B cell (primary cell): ENCODE measurements around the gene EBF3. TPM values are rescaled to one million over a fixed set of nuclear protein-coding genes. Genes with fewer than 3 reads are reported as not detected.

Experiments
- ATAC-seq: fragments of 200-7000 bp; cut with Tn5 transposase; one replicate; pipeline ENCODE4 v1.10.0; 2021; ENCODE audit warnings: low read depth, mild to moderate bottlenecking, moderate number of reproducible peaks, moderate library complexity
- CTCF ChIA-PET: fragments of 350-600 bp; sonication (Branson Sonifier 250); formaldehyde crosslinking; loops from one replicate; lab custom pipeline; 2021; ENCODE audit warnings: antibody characterized with exemption, inconsistent platforms; lab: Charles Lee
- POLR2A ChIA-PET: fragments of 350-600 bp; sonication (Branson Sonifier 250); formaldehyde crosslinking; loops from one replicate; lab custom pipeline; 2021; ENCODE audit warnings: antibody characterized with exemption; lab: Charles Lee
- DNase-seq: peaks from one replicate; pipeline ENCODE4 v3.0.0; 2013
- H2AFZ ChIP-seq: 2 replicates; pipeline ENCODE4 v1.6.1; 2012; ENCODE audit warnings: mild to moderate bottlenecking, low read depth, low read length; ENCODE audit not compliant: insufficient read depth, poor library complexity, severe bottlenecking
- H3K27ac ChIP-seq, 2 donors: 1 replicate in 1 of 2; 2 replicates in 1 of 2; pipeline ENCODE4 v1.5.1; 2012 to 2013; ENCODE audit warnings: low read length in 2 of 2, mild to moderate bottlenecking in 2 of 2, moderate library complexity in 1 of 2
- H3K27me3 ChIP-seq, 4 experiments: fragments of 200-600 bp in 1 of 4; sonication (generic) in 1 of 4; replicated peaks in 1 of 4; 1 replicate in 2 of 4; 2 replicates in 2 of 4; pipeline versions ENCODE4 v1.6.1 to v1.7.0; 2013 to 2016; ENCODE audit warnings: low read length in 3 of 4, mild to moderate bottlenecking in 2 of 4, mixed read lengths in 1 of 4, moderate library complexity in 1 of 4; ENCODE audit not compliant: insufficient read depth in 4 of 4, control insufficient read depth in 3 of 4; ENCODE audit errors: control extremely low read depth in 1 of 4
- H3K36me3 ChIP-seq, 2 experiments: replicated peaks in 1 of 2; 1 replicate in 1 of 2; 2 replicates in 1 of 2; pipeline versions ENCODE4 v1.6.1 to v1.7.1; 2013; ENCODE audit warnings: low read length in 1 of 2; ENCODE audit not compliant: insufficient read depth in 2 of 2, control insufficient read depth in 1 of 2; ENCODE audit errors: control extremely low read depth in 1 of 2, extremely low read depth in 1 of 2
- H3K4me1 ChIP-seq, 2 donors: fragments of 200-600 bp in 1 of 2; sonication (generic) in 1 of 2; 1 replicate in 1 of 2; 2 replicates in 1 of 2; pipeline versions ENCODE4 v1.5.1 to v1.6.1; 2013 to 2017; ENCODE audit warnings: low read length in 2 of 2; ENCODE audit not compliant: control insufficient read depth in 2 of 2, insufficient read depth in 2 of 2
- H3K4me2 ChIP-seq: replicated peaks from 2 replicates; pipeline ENCODE3; 2012; ENCODE audit warnings: mild to moderate bottlenecking, low read depth, low read length; ENCODE audit not compliant: poor library complexity, severe bottlenecking
- H3K4me3 ChIP-seq, 5 experiments: fragments of 200-600 bp in 1 of 5; sonication (generic) in 1 of 5; 1 replicate in 3 of 5; 2 replicates in 2 of 5; pipeline versions ENCODE4 v1.5.1 to v1.7.0; 2011 to 2016; ENCODE audit warnings: low read length in 4 of 5, mild to moderate bottlenecking in 4 of 5, low read depth in 2 of 5, control low read depth in 1 of 5, moderate library complexity in 1 of 5; ENCODE audit not compliant: insufficient read depth in 1 of 5; ENCODE audit errors: control extremely low read depth in 1 of 5, extremely low read depth in 1 of 5
- H3K79me2 ChIP-seq: fragments of 200-600 bp; sonication (generic); one replicate; pipeline ENCODE4 v1.6.0; 2016; ENCODE audit warnings: low read length; ENCODE audit not compliant: control insufficient read depth, insufficient read depth
- H3K9ac ChIP-seq: fragments of 200-600 bp; sonication (generic); 2 replicates; pipeline ENCODE4 v1.6.1; 2017; ENCODE audit warnings: mild to moderate bottlenecking, low read length, moderate library complexity
- H3K9me3 ChIP-seq, 3 donors: one replicate each; pipeline versions ENCODE4 v1.6.1 to v1.7.1; 2013; ENCODE audit warnings: low read length in 2 of 3; ENCODE audit not compliant: control insufficient read depth in 2 of 3, insufficient read depth in 1 of 3; ENCODE audit errors: control extremely low read depth in 1 of 3
- H4K20me1 ChIP-seq: 2 replicates; pipeline ENCODE4 v1.6.0; 2012; ENCODE audit warnings: mild to moderate bottlenecking, low read length; ENCODE audit not compliant: insufficient read depth, control insufficient read depth, poor library complexity, severe bottlenecking
- H3K27ac Mint-ChIP-seq: one replicate; pipeline ENCODE4 v1.8.0; 2021; ENCODE audit warnings: mixed read lengths
- H3K27me3 Mint-ChIP-seq: one replicate; pipeline ENCODE4 v1.8.0; 2021; ENCODE audit warnings: mixed read lengths
- H3K4me1 Mint-ChIP-seq: one replicate; pipeline ENCODE4 v1.8.0; 2021; ENCODE audit warnings: mixed read lengths
- H3K4me3 Mint-ChIP-seq: one replicate; pipeline ENCODE4 v1.8.0; 2021; ENCODE audit warnings: mixed read lengths
- H3K9me3 Mint-ChIP-seq: one replicate; pipeline ENCODE4 v1.8.0; 2022; ENCODE audit warnings: mixed read lengths; ENCODE audit not compliant: insufficient read depth
- EZH2 ChIP-seq: IDR thresholded peaks from 2 replicates; pipeline ENCODE4 v1.6.1; 2012; ENCODE audit warnings: borderline replicate concordance, low read depth, mild to moderate bottlenecking, moderate library complexity, low read length; ENCODE audit not compliant: insufficient read depth, poor library complexity, severe bottlenecking
- WGBS: methylation state at CpG from one replicate; pipeline ENCODE4 v1.1.5; 2013; ENCODE audit warnings: missing lambda C conversion rate; ENCODE audit not compliant: insufficient coverage; 5-methylcytosine and 5-hydroxymethylcytosine counted together
- intact Hi-C: fragments of 100-400 bp; cut with micrococcal nuclease; formaldehyde crosslinking; loops from one replicate; pipeline ENCODE4 v1.10.0; 2022
- polyA plus RNA-seq: library from polyadenylated mRNA; depleted of rRNA; stranded (reverse); fragments of >200 nt; gene quantifications from 2 replicates; pipeline ENCODE4 v1.2.3, GENCODE V29; 2012
- total RNA-seq, 2 donors: library from RNA; stranded (reverse); fragments of 120-200 nt in 1 of 2; gene quantifications; 1 replicate in 1 of 2; 2 replicates in 1 of 2; pipeline versions ENCODE4 v1.2.3 to v1.2.4, GENCODE V29; 2013 to 2022
- TF ChIP-seq, protein P1 (sequence below): fragments of 200-600 bp; IDR thresholded peaks from one replicate; pipeline ENCODE4 v1.8.0; 2022; ENCODE audit warnings: antibody characterized with exemption, mild to moderate bottlenecking

Gene EBF3
- total and polyA plus RNA-seq, 2 donors (not counting 1 experiment from before 2014, with no cell fraction given), result not detected

DNA sequence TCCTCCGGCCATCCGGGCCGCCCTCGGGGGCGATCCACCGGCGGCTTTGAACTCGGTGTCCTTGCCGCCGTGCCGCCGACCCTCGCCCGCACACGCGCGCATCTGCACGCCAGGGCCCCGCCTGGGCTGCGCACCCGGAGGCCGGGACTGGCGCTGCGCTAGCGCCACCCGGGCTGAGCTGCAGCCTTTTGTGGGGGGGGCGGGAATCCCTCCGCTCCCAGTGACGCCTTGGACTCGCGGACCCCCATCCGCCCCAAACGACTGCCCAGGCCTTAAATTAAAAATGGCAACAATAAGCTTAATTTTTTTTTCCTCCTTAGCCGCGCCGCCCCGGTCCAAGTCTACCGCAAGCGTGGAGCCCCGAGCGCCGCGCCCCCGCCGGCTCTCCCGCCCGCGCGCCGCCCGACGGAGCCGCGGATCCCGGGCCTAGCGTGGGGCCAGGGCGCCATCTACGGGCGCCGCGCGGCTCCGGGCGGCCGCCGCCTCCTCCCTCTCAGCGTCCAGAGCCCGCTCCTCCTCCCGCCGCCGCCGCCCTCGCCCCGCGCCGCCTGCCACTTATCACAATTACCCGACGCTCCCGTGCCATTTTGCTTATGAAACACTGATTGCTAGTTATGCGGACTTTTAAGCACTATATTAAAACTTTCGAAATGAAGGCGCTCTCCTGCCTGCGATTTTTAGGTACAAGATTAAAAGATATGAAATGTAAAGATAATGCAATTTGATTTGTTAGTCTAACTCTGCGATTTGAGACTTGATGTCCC, 7.5 kb upstream of the EBF3 start:
- peak; percentile 39 for ATAC-seq
- H3K9ac ChIP-seq, result no peak overlapping the region
- no peaks in the 10 kb centered on the region for H3K79me2 ChIP-seq
- no peak overlapping the region for H2AFZ ChIP-seq
- ChIA-PET POLR2A (no interaction called here), CTCF (interaction anchor here (1.0 to 3.2 kb wide), 4 partner anchors 14 to 1709 kb away, joined by 3 to 18 read pairs (median 4); no protein-coding TSS in a partner anchor)
- H3K27me3 Mint-ChIP-seq, result peaks cover 50% of the 10 kb centered on the region
- H3K9me3 Mint-ChIP-seq, result no peaks in the 10 kb centered on the region
- 3% methylated on average over 79 of the region's 84 CpGs for WGBS
- peaks cover 11 to 49% of the 10 kb centered on the region in 2 donors for H3K4me1 ChIP-seq
- peaks cover 0 to 83% (median 63%) of the 10 kb centered on the region in 4 experiments for H3K27me3 ChIP-seq
- peaks cover 13% of the 10 kb centered on the region for H3K4me1 Mint-ChIP-seq
- peak overlapping the region; percentile 12 for H3K27ac Mint-ChIP-seq
- no peak overlapping the region for H3K4me3 ChIP-seq
- intact Hi-C loops, result loop anchor here (5.0 to 10.0 kb wide), 2 partner anchors 1707 to 1759 kb away; no protein-coding TSS in a partner anchor
- no peaks in the 10 kb centered on the region for H3K36me3 ChIP-seq
- H3K4me3 Mint-ChIP-seq, result peak overlapping the region; percentile 52
- H4K20me1 ChIP-seq, result no peaks in the 10 kb centered on the region
- H3K9me3 ChIP-seq, result peaks cover 1 to 55% (median 10%) of the 10 kb centered on the region in 3 donors
- TF ChIP-seq, protein P1, sequence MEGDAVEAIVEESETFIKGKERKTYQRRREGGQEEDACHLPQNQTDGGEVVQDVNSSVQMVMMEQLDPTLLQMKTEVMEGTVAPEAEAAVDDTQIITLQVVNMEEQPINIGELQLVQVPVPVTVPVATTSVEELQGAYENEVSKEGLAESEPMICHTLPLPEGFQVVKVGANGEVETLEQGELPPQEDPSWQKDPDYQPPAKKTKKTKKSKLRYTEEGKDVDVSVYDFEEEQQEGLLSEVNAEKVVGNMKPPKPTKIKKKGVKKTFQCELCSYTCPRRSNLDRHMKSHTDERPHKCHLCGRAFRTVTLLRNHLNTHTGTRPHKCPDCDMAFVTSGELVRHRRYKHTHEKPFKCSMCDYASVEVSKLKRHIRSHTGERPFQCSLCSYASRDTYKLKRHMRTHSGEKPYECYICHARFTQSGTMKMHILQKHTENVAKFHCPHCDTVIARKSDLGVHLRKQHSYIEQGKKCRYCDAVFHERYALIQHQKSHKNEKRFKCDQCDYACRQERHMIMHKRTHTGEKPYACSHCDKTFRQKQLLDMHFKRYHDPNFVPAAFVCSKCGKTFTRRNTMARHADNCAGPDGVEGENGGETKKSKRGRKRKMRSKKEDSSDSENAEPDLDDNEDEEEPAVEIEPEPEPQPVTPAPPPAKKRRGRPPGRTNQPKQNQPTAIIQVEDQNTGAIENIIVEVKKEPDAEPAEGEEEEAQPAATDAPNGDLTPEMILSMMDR, result peak; percentile 22
- no peak for TF ChIP-seq EZH2
- DNase-seq, result peak; percentile 43
- H3K4me2 ChIP-seq, result peak overlapping the region; percentile 51
- H3K27ac ChIP-seq, result no peak overlapping the region
